ENCODE results near the gene IL7R.

GRCh38 chr5:35835796-35836742 is 20.6 kb upstream of the IL7R start:
- TF ChIP-seq EZH2 (IDR thresholded peaks at IDR 0.05; ENCODE audit: insufficient read depth, low read length): no peak
- TF ChIP-seq, protein P1, sequence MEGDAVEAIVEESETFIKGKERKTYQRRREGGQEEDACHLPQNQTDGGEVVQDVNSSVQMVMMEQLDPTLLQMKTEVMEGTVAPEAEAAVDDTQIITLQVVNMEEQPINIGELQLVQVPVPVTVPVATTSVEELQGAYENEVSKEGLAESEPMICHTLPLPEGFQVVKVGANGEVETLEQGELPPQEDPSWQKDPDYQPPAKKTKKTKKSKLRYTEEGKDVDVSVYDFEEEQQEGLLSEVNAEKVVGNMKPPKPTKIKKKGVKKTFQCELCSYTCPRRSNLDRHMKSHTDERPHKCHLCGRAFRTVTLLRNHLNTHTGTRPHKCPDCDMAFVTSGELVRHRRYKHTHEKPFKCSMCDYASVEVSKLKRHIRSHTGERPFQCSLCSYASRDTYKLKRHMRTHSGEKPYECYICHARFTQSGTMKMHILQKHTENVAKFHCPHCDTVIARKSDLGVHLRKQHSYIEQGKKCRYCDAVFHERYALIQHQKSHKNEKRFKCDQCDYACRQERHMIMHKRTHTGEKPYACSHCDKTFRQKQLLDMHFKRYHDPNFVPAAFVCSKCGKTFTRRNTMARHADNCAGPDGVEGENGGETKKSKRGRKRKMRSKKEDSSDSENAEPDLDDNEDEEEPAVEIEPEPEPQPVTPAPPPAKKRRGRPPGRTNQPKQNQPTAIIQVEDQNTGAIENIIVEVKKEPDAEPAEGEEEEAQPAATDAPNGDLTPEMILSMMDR (IDR thresholded peaks at IDR 0.05; ENCODE audit: insufficient read depth, low read depth, low read length): no peak
